Eye (tissue), 1 donor: ENCODE data around the gene ERICH6.
A peak's percentile ranks its signal among the peaks of the same experiment; 100 is the strongest.

Source experiments
- DNase-seq: peaks from one replicate; pipeline ENCODE4 v3.0.0-alpha.2; 2015

Gene ERICH6

GRCh38 chr3:150736903-150737832 is 33.4 kb upstream of the ERICH6 start:
- no peak for DNase-seq

- DNase-seq, result no peak
Measured at GRCh38 chr3:150736316-150736719, 32.6 kb upstream of the ERICH6 start.

GRCh38 chr3:150734795-150735119 is 31.0 kb upstream of the ERICH6 start:
- no peak for DNase-seq

GRCh38 chr3:150733936-150734794 is 30.4 kb upstream of the ERICH6 start:
- no peak for DNase-seq

GRCh38 chr3:150733373-150733935 is 29.7 kb upstream of the ERICH6 start:
- no peak for DNase-seq

GRCh38 chr3:150729682-150730360 is 26.1 kb upstream of the ERICH6 start:
- DNase-seq, result no peak

GRCh38 chr3:150727653-150728502 is 24.2 kb upstream of the ERICH6 start:
- no peak for DNase-seq

GRCh38 chr3:150725548-150725947 is 21.8 kb upstream of the ERICH6 start:
- no peak for DNase-seq

GRCh38 chr3:150723946-150724345 is 20.2 kb upstream of the ERICH6 start:
- DNase-seq, result no peak

- no peak for DNase-seq
Measured at GRCh38 chr3:150722267-150722666, 18.5 kb upstream of the ERICH6 start.

- DNase-seq, result peak; percentile 91
Measured at GRCh38 chr3:150721285-150722130, 17.8 kb upstream of the ERICH6 start.

GRCh38 chr3:150720444-150720843 is 16.7 kb upstream of the ERICH6 start:
- DNase-seq, result no peak

- DNase-seq, result no peak
Measured at GRCh38 chr3:150710097-150710496, 6.4 kb upstream of the ERICH6 start.

GRCh38 chr3:150703299-150703755 is 393 bp downstream of the ERICH6 start:
- DNase-seq, result no peak

- DNase-seq, result no peak
Measured at GRCh38 chr3:150699068-150699639, 4.6 kb downstream of the ERICH6 start.

GRCh38 chr3:150697646-150698045 is 6.1 kb downstream of the ERICH6 start:
- DNase-seq, result no peak

GRCh38 chr3:150691414-150692040 is 12.2 kb downstream of the ERICH6 start:
- no peak for DNase-seq

- no peak for DNase-seq
Measured at GRCh38 chr3:150687613-150688012, 16.1 kb downstream of the ERICH6 start.

GRCh38 chr3:150682824-150683223 is 20.9 kb downstream of the ERICH6 start:
- DNase-seq, result no peak

GRCh38 chr3:150682279-150682678 is 21.4 kb downstream of the ERICH6 start:
- no peak for DNase-seq
